Astrocyte (in vitro differentiated cells and primary cell): ENCODE results near the gene RB1.

Experiments used
- CTCF ChIP-seq: IDR thresholded peaks from 2 replicates; pipeline ENCODE4 v1.5.1; 2011; ENCODE audit warnings: low read depth, mild to moderate bottlenecking, inconsistent platforms, low read length, moderate library complexity; ENCODE audit not compliant: insufficient read depth
- EZH2 ChIP-seq: IDR thresholded peaks from 2 replicates; pipeline ENCODE4 v1.6.1; 2012; ENCODE audit warnings: mild to moderate bottlenecking, low read length, inconsistent platforms; ENCODE audit not compliant: insufficient read depth

GRCh38 chr13:48429036-48429435 is 125.5 kb downstream of the RB1 start:
- no peak for TF ChIP-seq CTCF
- no peak for TF ChIP-seq EZH2
